ENCODE data around the gene USE1.

- TF ChIP-seq CTCF (IDR thresholded peaks at IDR 0.05; ENCODE audit: low read length) (no peak), EZH2 (IDR thresholded peaks at IDR 0.05; ENCODE audit: borderline replicate concordance, low read length) (no peak)
Observed at GRCh38 chr19:17236811-17237543, 21.8 kb downstream of the USE1 start.
